Measurements from ENCODE around the gene DLG1. TPM values are rescaled to one million over a fixed set of nuclear protein-coding genes. Genes with fewer than 3 reads are reported as not detected.

DLG1 gene
- total and polyA plus RNA-seq, 12 donors: 20.7 to 97.4 (median 54.0) TPM

- Histone ChIP-seq H3K4me1 (peaks cover 0 to 18% (median 10%) of the 10 kb centered on the region in 9 donors), H3K27ac (peak overlapping the region in 5 of 10 donors; percentile 72 to 86 (median 76)), H3K4me3 (peak overlapping the region in 2 of 10 donors; percentile 67 to 71), H3K9me3 (peaks cover 0 to 10% (median 0%) of the 10 kb centered on the region in 11 donors), H3K36me3 (no peaks in the 10 kb centered on the region), H3K27me3 (no peaks in the 10 kb centered on the region)
- DNase-seq: no peak
- no peak for TF ChIP-seq CTCF (IDR thresholded peaks at IDR 0.05)
- ATAC-seq: no peak
- WGBS, 2 donors: 92 to 93% methylated on average over 20 of the region's 20 CpGs
- intact Hi-C loops (cut with DNase I): loop anchor here in 6 of 10 donors (5.0 to 10.0 kb wide), 2 partner anchors 183 to 186 kb away; no protein-coding TSS in a partner anchor
These were observed 297.1 kb downstream of the DLG1 start for GRCh38 chr3:197001106-197001971.

- intact Hi-C loops (cut with DNase I): loop anchor here in 6 of 10 donors (5.0 to 10.0 kb wide), 2 partner anchors 185 to 187 kb away; no protein-coding TSS in a partner anchor
- no peak for ATAC-seq
- no peaks in the 10 kb centered on the region for H3K36me3 ChIP-seq
These were observed 298.2 kb downstream of the DLG1 start for GRCh38 chr3:197000211-197000610.

GRCh38 chr3:196998966-196999760 is 299.2 kb downstream of the DLG1 start:
- ATAC-seq (no peak), DNase-seq (no peak)
- Histone ChIP-seq H3K4me3 (no peak overlapping the region), H3K36me3 (no peaks in the 10 kb centered on the region), H3K4me1 (peaks cover 0 to 16% (median 10%) of the 10 kb centered on the region in 9 donors), H3K27me3 (no peaks in the 10 kb centered on the region), H3K9me3 (peaks cover 0 to 10% (median 0%) of the 10 kb centered on the region in 11 donors), H3K27ac (no peak overlapping the region)
- TF ChIP-seq CTCF (IDR thresholded peaks at IDR 0.05): no peak
- intact Hi-C loops (cut with DNase I): no loop called here
- 87 to 90% methylated on average over 21 of the region's 21 CpGs for WGBS, 2 donors

More at GRCh38 chr3:197000211-197000610, 298.2 kb downstream of the DLG1 start:
- no peak for TF ChIP-seq CTCF (IDR thresholded peaks at IDR 0.05)
- Histone ChIP-seq H3K4me3 (no peak overlapping the region), H3K9me3 (peaks cover 0 to 10% (median 0%) of the 10 kb centered on the region in 11 donors), H3K27me3 (no peaks in the 10 kb centered on the region), H3K4me1 (peaks cover 0 to 18% (median 10%) of the 10 kb centered on the region in 9 donors), H3K27ac (no peak overlapping the region)
- DNase-seq: no peak
- WGBS, 2 donors: 85 to 87% methylated on average over 5 of the region's 5 CpGs

- DNase-seq (no peak), ATAC-seq (no peak)
- Histone ChIP-seq H3K27ac (no peak overlapping the region), H3K9me3 (peaks cover 0 to 10% (median 0%) of the 10 kb centered on the region in 11 donors), H3K27me3 (no peaks in the 10 kb centered on the region), H3K36me3 (no peaks in the 10 kb centered on the region), H3K4me3 (no peak overlapping the region), H3K4me1 (peaks cover 0 to 6% (median 2%) of the 10 kb centered on the region in 9 donors)
- 93 to 94% methylated on average over 15 of the region's 15 CpGs for WGBS, 2 donors
- intact Hi-C loops (cut with DNase I): no loop called here
- TF ChIP-seq CTCF (IDR thresholded peaks at IDR 0.05): no peak
These were observed 301.1 kb downstream of the DLG1 start for GRCh38 chr3:196997311-196997710.

All from heart right ventricle (tissue), 16 donors.